HG03025 (cell line): ENCODE results near the gene LHX8.
A peak's percentile ranks its signal among the peaks of the same experiment; 100 is the strongest.
"Not testable (repeated sequence)": the region's sequence is repeated elsewhere in the genome, so short reads cannot be mapped to it uniquely, and the experiment has no call there.

Source experiments
- ATAC-seq: cut with Tn5 transposase; IDR thresholded peaks from one replicate; pipeline ENCODE4 v1.9.1; 2021; ENCODE audit warnings: mild to moderate bottlenecking, moderate library complexity; ENCODE audit not compliant: unreplicated experiment, low FRiP score

Gene LHX8

DNA sequence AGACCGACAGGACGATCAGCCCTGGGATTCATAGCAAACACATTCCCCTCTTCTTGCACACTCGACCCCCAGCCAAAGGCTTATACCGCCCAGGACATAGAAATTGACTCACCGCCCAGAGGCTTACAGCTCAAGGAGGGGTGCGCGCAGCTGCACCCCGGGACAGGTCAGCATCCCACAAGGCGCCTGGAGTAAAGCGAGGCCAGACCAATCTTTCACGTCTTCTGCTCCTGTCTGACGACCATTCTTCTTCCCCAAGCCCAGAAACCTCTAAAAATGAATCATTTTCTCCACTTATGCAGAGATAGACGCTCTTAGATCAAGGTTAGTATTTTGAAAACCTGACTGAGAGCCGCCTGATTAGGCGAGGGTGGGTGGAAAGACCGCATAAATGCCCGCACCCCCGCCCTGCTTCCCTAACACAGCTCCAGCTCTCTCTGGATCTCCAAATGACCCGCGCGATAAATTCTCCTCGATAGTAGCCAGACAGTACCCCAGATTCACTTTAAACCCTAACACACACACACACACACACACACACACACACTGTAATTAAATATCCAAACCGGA, 1.9 kb upstream of the LHX8 start:
- no peak for ATAC-seq

DNA sequence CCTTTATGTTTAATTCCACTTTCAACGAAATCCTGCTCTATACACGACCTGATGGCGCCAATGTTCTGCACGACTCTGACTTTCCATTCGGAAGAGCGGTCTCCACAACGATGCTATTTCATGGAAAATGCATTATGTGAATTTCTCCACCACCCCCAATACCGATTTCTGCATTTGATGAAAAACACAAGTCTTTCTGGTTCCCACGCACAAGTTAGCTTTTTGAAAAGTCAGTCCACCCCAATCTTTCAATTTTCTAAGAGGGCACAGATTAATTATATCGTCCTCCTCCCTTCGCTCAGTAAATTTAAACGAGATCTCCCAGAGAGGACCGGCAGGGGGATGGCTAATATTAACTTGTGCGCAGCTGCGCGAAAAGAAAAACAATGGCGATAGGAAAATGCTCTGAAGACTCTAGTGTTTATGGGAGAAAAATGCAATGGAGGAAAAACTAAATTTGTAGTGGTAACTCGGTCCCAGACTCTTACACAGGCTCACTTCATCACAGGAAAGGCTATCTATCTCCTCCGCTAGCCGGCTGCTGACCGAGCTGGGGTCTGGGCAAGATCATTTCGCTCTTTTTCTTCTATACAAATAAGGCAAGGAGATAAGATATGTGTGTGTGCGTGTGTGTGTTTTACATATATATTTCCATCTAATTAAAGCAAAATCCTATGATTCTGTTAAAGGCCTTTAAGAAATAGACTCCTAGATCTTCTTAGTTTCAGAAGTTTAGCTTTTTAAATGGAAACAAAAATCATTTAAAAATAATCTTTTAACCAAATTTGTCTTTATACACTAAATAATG, 1.2 kb upstream of the LHX8 start:
- no peak for ATAC-seq

- no peak for ATAC-seq
These were observed 722 bp downstream of the LHX8 start for GRCh38 chr1:75134647-75135572.

DNA sequence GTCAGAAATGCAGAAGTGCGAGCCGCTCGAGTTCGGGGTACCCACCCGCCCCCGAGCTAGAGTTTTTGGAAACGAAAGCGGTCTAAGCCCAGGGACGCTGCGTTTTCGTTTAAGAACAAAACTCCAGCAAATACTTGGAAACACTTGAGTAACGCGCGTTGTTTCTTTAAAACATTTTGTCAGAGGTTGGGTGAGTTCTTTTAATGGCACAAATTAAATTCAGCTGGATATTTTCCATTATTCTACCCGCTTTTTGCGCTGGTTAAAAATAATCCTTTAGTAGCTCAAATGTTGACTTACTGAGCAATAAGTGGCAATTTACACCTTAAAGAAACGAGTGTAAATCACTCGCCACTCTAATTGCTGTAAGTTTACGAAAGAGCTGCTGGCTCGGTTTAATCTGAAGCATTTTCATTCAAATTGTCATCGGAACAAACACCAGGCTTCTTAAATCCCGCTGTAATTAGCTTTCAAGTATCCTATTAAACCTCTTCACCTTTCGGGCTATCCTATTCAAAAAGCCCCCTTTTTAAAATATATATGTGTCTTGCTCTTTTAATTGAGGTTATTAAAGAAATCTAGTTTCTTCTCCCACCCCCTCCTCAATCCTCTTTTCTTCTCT, 1.5 kb downstream of the LHX8 start:
- no peak for ATAC-seq

DNA sequence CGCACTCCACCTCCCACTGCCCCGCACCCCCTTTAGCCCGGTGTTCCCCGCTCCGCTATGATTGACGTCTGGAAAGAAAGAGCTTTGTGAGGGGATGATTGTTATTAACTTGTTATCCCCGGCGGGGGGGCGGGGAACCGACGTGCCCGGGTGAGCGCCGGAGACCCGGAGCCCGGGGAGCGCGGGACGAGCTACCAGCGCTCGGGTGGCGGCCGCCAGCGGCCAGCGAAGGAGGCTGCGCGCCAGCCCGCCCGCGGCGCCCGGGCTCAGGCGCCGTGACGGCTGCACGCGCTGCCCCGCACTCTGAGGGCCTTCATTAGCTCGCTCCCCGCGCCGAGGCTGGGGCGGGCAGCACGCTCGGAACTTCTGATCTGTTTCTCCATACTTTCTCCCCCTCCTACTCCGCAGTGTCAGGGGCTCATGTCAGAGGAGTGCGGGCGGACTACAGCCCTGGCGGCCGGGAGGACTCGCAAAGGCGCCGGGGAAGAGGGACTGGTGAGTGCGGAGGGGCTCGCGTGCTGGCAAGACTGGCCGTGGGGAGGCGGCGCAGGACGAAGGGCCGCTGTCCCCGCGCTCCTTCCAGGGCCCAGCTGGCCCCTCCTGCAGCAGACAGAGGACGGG, 2.1 kb downstream of the LHX8 start:
- no peak for ATAC-seq

GRCh38 chr1:75136921-75137641, 2.9 kb downstream of the LHX8 start:
- no peak for ATAC-seq

DNA sequence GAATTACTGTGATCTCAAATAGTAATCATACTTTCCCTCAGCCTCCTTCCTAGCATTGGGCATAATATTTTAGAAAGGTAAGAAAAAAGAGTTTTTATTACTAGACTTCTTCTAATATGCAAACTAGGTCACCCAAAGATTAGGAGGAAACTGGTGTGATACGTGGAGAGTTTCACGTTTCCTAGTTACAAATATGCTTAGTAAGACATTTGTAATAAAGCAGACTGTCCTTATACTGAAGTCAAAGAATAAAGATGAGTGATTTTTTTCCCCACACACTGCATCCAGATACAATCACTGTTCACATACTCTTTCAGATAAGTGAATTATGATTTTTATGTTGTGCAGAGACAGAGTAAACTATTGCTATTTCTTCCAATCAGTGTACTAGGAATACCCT, 17.9 kb downstream of the LHX8 start:
- no peak for ATAC-seq

- no peak for ATAC-seq
These were observed 25.0 kb downstream of the LHX8 start for GRCh38 chr1:75159154-75159553.

DNA sequence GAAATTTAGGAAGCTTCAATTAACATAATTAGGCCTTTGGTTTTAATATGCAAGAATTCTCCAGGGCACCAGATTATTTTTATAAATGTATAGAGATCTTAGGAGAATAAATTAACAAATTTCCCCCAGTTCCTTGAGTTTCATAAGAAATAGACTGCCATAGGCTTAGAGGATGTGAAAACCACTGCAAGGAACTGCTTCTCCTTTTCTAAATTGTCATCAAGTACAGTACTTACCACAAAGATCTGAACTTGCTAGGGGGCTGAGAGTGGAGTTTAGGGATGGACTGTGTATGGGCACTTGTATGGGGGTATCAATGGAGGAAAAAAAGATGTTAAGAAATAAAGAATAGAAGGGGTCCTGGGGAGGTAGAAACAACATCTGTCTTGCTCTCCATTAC, 31.1 kb downstream of the LHX8 start:
- ATAC-seq: peak; percentile 63

GRCh38 chr1:75166821-75167220, 32.6 kb downstream of the LHX8 start:
- ATAC-seq: no peak

DNA sequence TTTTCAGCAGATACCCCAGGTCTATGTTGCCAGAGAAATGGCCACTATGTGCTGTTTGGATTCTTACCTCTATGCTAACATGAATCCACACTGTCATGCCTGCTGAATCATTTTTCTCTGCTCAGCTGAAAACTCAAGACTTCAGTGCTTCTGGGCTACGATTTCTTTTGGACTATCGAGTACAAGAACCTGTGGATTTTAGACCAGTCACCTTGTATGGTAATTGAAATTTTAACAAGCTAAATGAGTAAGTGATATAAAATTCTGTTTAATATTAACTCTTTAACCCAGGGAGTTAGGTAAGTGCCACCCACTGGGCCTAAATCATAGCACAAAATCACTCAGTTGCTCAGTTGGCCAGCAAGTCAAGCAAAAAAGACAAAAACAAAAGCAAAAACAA, 35.8 kb downstream of the LHX8 start:
- ATAC-seq: no peak

DNA sequence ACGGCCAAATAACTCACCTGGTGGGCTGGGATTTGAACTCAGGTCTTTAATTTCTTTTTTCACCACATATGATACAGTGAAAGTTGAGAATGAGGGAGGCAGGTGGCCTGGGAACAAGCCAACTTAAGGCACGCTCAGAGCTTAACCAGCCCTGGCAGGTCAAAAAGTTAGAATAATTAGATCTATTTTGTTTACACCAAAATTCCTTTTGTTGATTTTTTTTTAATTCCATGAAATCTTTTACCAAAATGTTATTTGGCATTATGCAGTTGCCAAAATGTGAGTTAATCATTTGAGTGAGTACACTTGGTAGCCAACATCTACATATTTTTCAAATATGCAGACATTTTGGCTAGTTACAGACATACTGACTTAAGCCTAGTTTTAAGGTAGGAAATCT, 36.8 kb downstream of the LHX8 start:
- ATAC-seq: no peak

DNA sequence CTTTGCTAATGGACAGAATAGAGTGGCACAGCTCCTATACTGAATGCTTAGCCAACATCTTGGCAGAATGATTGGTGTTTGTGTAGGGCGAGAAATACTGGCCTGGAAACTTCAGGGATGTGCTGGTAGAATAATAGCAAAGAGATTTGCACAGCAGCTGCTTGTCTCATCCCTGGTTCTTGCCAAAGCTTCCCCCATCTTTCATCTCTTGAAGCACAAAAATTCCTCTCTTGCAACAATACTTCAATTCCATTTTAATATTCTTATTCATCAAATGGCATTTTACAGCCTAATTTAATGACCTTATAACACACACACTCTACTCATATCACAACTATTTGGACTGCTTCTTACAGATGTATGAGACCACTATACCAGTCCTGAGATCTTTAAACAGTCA, 37.7 kb downstream of the LHX8 start:
- no peak for ATAC-seq

GRCh38 chr1:75172556-75172955, 38.4 kb downstream of the LHX8 start:
- no peak for ATAC-seq

DNA sequence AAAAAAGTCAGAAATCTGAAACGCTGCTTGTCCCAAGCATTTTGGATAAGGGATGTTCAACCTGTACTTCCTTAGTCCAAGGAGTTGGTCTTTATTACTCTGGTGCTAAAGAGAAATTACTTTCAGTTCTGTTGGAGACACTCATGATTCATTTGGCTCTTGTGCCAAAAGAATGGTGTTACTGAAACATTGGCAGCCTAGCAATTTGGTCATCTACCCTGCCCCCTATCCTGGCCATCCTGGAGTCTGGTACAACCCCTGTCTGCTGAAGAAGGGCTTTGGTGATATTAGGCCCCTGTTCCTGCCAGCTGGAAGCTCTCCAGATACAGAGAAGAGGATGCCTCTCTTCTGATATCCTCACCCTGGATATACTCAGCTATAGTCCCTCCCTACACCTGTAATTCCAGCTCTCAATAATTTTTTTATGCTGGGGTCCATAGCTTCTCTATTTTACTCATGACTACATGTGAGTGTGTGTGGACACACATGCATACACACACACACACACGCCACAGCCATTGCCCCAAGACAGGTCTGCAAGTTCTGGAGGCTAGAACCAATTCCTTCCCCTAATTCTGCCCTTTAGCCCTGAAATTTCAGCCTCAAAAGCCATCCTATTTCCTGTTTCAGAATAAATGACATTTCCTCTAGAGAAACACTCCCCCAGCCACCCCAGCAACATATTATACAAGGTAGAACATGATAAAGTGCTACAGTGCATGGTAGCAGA, 40.0 kb downstream of the LHX8 start:
- ATAC-seq: no peak

- ATAC-seq: not testable (repeated sequence)
These were observed 47.2 kb downstream of the LHX8 start for GRCh38 chr1:75181214-75181955.

DNA sequence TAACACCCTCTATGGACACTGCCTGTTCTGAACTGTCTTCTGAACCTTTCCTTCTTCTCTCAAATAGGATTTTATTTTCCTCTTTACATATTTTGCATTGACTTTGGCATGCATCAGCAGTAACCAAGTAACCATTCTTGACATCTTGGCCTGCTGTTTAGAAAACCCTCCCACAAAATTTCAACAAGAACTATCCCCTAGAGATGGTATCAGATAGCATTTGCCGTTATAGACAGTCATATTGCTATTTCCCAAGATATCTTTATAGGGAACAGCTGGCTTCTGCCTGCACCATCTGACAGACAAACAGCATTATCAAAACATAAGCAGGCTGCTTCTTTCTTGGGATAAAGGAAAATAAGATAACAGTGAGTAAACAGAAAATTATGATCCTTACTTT, 54.7 kb downstream of the LHX8 start:
- ATAC-seq: no peak

DNA sequence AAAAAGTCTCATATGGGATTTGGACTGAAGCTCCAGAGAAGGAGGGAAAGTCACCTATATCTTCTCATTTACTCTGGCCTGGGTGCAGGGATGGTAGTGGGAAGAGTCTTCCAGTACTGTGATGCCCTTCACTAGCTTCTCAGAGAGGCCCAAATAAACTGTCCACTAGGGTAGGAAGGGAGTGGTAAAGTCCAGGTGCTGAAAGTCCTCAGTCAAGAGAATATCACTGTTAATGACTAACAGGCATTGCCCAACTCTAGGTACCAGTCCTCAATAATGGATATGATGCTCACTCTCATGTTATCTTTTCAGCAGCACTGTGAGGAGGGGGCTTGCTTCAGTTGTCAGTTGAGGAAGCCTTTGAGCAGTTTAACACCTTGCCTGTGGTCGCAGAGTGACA, 64.0 kb downstream of the LHX8 start:
- ATAC-seq: no peak
